Right atrium auricular region (tissue), 2 donors: ENCODE measurements around the gene CD9. TPM values are rescaled to one million over a fixed set of nuclear protein-coding genes. Genes with fewer than 3 reads are reported as not detected.

Source experiments
- DNase-seq: peaks from one replicate; pipeline ENCODE4 v3.0.0-alpha.2; 2019; ENCODE audit warnings: low spot score
- H3K27ac ChIP-seq, 2 donors: fragments of 200-600 bp; sonication (generic); 1 replicate in 1 of 2; 2 replicates in 1 of 2; pipeline ENCODE4 v1.5.1; 2016 to 2019
- H3K27me3 ChIP-seq, 2 donors: fragments of 200-600 bp; sonication (generic); one replicate each; pipeline versions ENCODE4 v1.5.1 to v1.6.0; 2017 to 2019
- H3K36me3 ChIP-seq: fragments of 200-600 bp; sonication (generic); one replicate; pipeline ENCODE4 v1.5.1; 2016
- H3K4me1 ChIP-seq, 2 donors: fragments of 200-600 bp; sonication (generic); one replicate each; pipeline versions ENCODE4 v1.5.1 to v1.6.0; 2017 to 2019
- H3K4me3 ChIP-seq, 2 donors: fragments of 200-600 bp; sonication (generic); 1 replicate in 1 of 2; 2 replicates in 1 of 2; pipeline ENCODE4 v1.5.1; 2017 to 2019; ENCODE audit warnings: mild to moderate bottlenecking in 1 of 2, moderate library complexity in 1 of 2
- H3K9me3 ChIP-seq, 2 donors: fragments of 200-600 bp; sonication (generic); one replicate each; pipeline ENCODE4 v1.5.1; 2019
- total RNA-seq, 2 donors: library from RNA; depleted of rRNA; stranded (reverse); fragments of >200 nt; gene quantifications; one replicate each; pipeline ENCODE4 v1.1.0, GENCODE V29; 2016
- TF ChIP-seq, protein P1 (sequence below), 2 donors: fragments of 200-600 bp; sonication (generic); IDR thresholded peaks; one replicate each; pipeline ENCODE4 v1.5.1; 2019; ENCODE audit warnings: antibody characterized with exemption in 2 of 2

CD9 gene
- total RNA-seq, 2 donors from 2014 or later, result 126 to 230 TPM

DNA sequence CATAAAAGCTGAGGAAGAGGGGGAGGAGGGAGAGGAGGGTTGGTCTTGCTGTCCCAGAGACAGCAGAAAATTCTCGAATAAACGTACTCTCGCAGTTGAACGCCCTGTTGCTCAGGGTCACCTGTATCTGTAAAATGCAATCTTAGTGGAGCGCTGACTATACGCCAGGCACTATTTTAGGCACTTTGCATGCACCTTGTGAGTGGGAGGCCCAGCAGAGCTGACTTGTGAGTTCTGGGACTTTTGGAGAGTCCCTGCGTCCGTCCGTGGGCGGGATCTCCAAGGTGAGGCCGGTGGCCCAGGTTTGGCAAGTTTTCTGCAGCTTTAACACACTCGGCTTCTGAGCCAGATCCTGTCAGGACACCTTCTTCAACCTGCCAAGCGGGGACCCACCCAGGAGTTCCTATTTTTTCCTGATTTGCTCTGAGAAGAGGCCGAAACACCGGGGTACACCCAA lies 77.8 kb downstream of the CD9 start:
- no peaks in the 10 kb centered on the region for H3K27me3 ChIP-seq
- peaks cover 0 to 43% of the 10 kb centered on the region in 2 donors for H3K4me1 ChIP-seq
- H3K9me3 ChIP-seq, result no peaks in the 10 kb centered on the region
- DNase-seq, result no peak
- no peaks in the 10 kb centered on the region for H3K36me3 ChIP-seq
- TF ChIP-seq, protein P1, sequence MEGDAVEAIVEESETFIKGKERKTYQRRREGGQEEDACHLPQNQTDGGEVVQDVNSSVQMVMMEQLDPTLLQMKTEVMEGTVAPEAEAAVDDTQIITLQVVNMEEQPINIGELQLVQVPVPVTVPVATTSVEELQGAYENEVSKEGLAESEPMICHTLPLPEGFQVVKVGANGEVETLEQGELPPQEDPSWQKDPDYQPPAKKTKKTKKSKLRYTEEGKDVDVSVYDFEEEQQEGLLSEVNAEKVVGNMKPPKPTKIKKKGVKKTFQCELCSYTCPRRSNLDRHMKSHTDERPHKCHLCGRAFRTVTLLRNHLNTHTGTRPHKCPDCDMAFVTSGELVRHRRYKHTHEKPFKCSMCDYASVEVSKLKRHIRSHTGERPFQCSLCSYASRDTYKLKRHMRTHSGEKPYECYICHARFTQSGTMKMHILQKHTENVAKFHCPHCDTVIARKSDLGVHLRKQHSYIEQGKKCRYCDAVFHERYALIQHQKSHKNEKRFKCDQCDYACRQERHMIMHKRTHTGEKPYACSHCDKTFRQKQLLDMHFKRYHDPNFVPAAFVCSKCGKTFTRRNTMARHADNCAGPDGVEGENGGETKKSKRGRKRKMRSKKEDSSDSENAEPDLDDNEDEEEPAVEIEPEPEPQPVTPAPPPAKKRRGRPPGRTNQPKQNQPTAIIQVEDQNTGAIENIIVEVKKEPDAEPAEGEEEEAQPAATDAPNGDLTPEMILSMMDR (IDR thresholded peaks at IDR 0.05), result no peak
- peak overlapping the region; percentile 52 to 60 for H3K4me3 ChIP-seq
- H3K27ac ChIP-seq, result peak overlapping the region; percentile 88 to 90

DNA sequence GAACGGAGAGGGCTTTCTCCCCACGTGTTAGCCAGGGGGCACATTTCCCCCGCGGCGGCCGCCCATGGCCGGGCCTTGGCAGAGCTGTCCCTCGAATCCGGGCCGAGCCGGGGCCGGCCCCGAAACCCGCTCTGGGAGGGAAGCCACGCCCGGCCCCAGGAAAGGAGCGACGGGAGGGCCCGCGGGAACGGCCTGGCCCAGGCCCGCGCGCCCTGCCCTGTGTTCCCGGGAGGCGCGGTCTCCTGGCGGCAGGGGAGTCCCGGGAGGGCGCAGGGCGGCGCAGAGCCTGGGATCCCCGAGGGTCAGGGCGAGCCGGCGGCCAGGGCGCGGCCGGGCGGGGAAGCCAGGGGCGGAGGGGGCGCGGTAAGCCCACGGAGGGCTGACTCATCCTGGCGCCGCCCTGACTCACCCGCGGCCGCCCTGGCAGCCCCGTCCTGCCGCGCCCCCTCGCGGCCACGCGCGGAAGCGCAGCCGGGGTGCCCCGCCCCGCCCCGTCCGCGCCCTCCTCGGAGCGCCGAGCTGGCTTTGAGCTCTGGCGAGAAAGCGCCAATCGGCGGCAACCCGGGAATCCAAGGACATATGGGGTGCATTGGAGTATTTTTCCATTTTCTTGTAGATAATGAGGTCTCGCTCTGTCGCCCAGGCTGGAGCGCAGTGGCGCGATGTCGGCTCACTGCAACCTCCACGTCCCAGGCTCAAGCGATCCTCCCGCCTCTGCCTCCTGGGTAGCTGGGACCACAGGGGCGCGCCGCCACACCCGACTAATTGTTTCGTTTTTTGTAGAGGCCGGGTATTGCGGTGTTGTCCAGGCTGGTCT lies 78.4 kb downstream of the CD9 start:
- Histone ChIP-seq H3K4me1 (peaks cover 0 to 37% of the 10 kb centered on the region in 2 donors), H3K9me3 (no peaks in the 10 kb centered on the region), H3K4me3 (peak overlapping the region; percentile 52 to 60), H3K27me3 (no peaks in the 10 kb centered on the region), H3K27ac (peak overlapping the region; percentile 88 to 90), H3K36me3 (no peaks in the 10 kb centered on the region)
- TF ChIP-seq, protein P1 (IDR thresholded peaks at IDR 0.05), result peak; percentile 94 to 100
- DNase-seq, result peak; percentile 86

DNA sequence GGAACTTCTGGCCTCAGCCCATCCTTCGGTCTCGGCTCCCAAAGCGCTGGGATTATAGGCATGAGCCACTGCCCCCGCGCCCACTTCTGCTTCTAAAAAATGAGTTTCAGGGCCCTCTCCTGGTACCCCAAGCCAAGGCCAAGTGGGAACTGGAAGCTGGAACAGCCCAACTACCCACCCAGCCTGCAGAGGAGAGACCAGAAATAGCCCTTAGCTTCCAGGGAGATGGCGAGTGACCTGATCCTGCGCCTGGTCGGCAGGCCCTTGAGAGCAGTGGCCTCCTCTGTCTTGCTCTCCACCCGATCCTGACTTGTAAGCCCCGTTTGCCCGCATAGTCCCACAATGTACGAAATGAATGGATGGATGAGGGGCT lies 79.0 kb downstream of the CD9 start:
- TF ChIP-seq, protein P1 (IDR thresholded peaks at IDR 0.05), result no peak
- Histone ChIP-seq H3K27ac (peak overlapping the region; percentile 32 to 36), H3K4me1 (peaks cover 0 to 31% of the 10 kb centered on the region in 2 donors), H3K4me3 (peak overlapping the region in 1 of 2 donors; percentile 60), H3K27me3 (no peaks in the 10 kb centered on the region), H3K36me3 (no peaks in the 10 kb centered on the region), H3K9me3 (no peaks in the 10 kb centered on the region)
- no peak for DNase-seq

DNA sequence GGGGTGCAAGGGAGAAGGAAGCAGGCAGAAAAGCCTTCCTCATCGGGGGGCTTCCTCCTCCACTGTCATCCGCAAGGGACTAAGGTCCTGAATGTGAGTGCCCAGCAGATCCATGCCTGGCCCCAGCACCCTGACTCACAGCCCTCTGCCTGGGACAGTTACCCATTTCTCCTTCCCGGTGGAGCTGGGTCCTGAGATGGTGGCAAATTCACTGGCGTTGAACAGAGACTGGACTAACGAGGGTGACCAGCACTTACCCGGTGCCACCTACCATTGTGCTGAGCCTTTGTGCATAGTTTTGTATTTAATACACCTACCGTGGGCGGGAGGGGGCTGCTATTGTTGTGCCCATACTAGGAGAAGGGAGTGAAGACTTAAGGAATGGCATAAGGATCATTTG lies 79.4 kb downstream of the CD9 start:
- Histone ChIP-seq H3K9me3 (no peaks in the 10 kb centered on the region), H3K27ac (peak overlapping the region; percentile 32 to 34), H3K27me3 (no peaks in the 10 kb centered on the region), H3K36me3 (no peaks in the 10 kb centered on the region), H3K4me1 (peaks cover 0 to 30% of the 10 kb centered on the region in 2 donors), H3K4me3 (no peak overlapping the region)
- no peak for DNase-seq
- TF ChIP-seq, protein P1 (IDR thresholded peaks at IDR 0.05), result no peak

DNA sequence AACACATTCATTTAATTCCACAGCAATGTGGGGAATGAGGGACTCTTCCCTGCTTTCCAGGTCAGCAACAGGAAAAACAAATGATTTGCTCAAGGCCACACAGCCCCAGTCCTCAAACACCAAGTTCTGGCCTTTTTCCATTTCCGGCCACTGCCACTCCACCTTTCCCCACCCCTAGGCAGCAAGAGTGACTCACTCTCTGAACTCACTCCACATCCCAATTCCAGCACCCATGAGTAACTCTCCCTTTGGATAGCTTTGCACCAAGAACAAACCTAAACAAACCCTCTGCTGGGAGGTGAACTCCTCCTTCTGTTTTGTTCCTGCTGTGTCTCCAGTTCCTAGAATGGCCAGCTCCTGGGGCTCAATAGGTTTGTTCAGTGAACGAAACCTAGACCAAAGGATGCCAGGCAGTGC lies 79.9 kb downstream of the CD9 start:
- H3K27me3 ChIP-seq, result no peaks in the 10 kb centered on the region
- DNase-seq, result peak; percentile 75
- TF ChIP-seq, protein P1 (IDR thresholded peaks at IDR 0.05), result no peak
- H3K4me1 ChIP-seq, result peaks cover 0 to 30% of the 10 kb centered on the region in 2 donors
- H3K36me3 ChIP-seq, result no peaks in the 10 kb centered on the region
- peak overlapping the region in 1 of 2 donors; percentile 34 for H3K27ac ChIP-seq
- no peak overlapping the region for H3K4me3 ChIP-seq
- H3K9me3 ChIP-seq, result no peaks in the 10 kb centered on the region
